Measurements from ENCODE around the gene ANKRD42.

GRCh38 chr11:83152264-83152663 is 41.2 kb upstream of the ANKRD42 start:
- no peak for TF ChIP-seq CTCF (IDR thresholded peaks at IDR 0.05)
- TF ChIP-seq POLR2A (IDR thresholded peaks at IDR 0.05) = no peak
- TF ChIP-seq POLR2AphosphoS5 (IDR thresholded peaks at IDR 0.05) = no peak

Data from sigmoid colon (tissue), 4 donors.